Neutrophil (primary cell): ENCODE results near the gene CACNA1I.

Experiments
- H3K27ac ChIP-seq: fragments of 200-600 bp; sonication (generic); 2 replicates; pipeline ENCODE4 v1.5.1; 2016; ENCODE audit warnings: mild to moderate bottlenecking, moderate library complexity
- H3K27me3 ChIP-seq: fragments of 200-600 bp; sonication (generic); 2 replicates; pipeline ENCODE4 v1.6.0; 2016; ENCODE audit warnings: mild to moderate bottlenecking
- H3K36me3 ChIP-seq: fragments of 200-600 bp; sonication (generic); 2 replicates; pipeline ENCODE4 v1.5.1; 2017
- H3K4me1 ChIP-seq, 2 experiments: fragments of 200-600 bp in 1 of 2; sonication (generic) in 1 of 2; 1 replicate in 1 of 2; 2 replicates in 1 of 2; pipeline versions ENCODE4 v1.5.1 to v1.6.1; 2013 to 2016; ENCODE audit warnings: low read depth in 1 of 2, low read length in 1 of 2, mild to moderate bottlenecking in 1 of 2, moderate library complexity in 1 of 2; ENCODE audit not compliant: control insufficient read depth in 1 of 2, insufficient read depth in 1 of 2
- H3K4me3 ChIP-seq, 2 experiments: fragments of 200-600 bp in 1 of 2; sonication (generic) in 1 of 2; 1 replicate in 1 of 2; 2 replicates in 1 of 2; pipeline ENCODE4 v1.5.1; 2013 to 2016; ENCODE audit warnings: low read depth in 1 of 2, low read length in 1 of 2, mild to moderate bottlenecking in 1 of 2, moderate library complexity in 1 of 2
- H3K9me3 ChIP-seq: fragments of 200-600 bp; sonication (generic); 2 replicates; pipeline ENCODE4 v1.5.1; 2016
- TF ChIP-seq, protein P1 (sequence below): fragments of 200-600 bp; sonication (generic); IDR thresholded peaks from 2 replicates; pipeline ENCODE4 v1.5.1; 2016; ENCODE audit warnings: antibody characterized with exemption

Gene CACNA1I

GRCh38 chr22:39524753-39525657, 45.5 kb upstream of the CACNA1I start:
- TF ChIP-seq, protein P1, sequence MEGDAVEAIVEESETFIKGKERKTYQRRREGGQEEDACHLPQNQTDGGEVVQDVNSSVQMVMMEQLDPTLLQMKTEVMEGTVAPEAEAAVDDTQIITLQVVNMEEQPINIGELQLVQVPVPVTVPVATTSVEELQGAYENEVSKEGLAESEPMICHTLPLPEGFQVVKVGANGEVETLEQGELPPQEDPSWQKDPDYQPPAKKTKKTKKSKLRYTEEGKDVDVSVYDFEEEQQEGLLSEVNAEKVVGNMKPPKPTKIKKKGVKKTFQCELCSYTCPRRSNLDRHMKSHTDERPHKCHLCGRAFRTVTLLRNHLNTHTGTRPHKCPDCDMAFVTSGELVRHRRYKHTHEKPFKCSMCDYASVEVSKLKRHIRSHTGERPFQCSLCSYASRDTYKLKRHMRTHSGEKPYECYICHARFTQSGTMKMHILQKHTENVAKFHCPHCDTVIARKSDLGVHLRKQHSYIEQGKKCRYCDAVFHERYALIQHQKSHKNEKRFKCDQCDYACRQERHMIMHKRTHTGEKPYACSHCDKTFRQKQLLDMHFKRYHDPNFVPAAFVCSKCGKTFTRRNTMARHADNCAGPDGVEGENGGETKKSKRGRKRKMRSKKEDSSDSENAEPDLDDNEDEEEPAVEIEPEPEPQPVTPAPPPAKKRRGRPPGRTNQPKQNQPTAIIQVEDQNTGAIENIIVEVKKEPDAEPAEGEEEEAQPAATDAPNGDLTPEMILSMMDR = no peak
- no peaks in the 10 kb centered on the region for H3K27me3 ChIP-seq
- peaks cover 54% of the 10 kb centered on the region for H3K36me3 ChIP-seq
- peak overlapping the region; percentile 94 for H3K27ac ChIP-seq
- no peaks in the 10 kb centered on the region for H3K9me3 ChIP-seq
- H3K4me3 ChIP-seq = no peak overlapping the region
- H3K4me1 ChIP-seq = peaks cover 88% of the 10 kb centered on the region in 2 experiments

DNA sequence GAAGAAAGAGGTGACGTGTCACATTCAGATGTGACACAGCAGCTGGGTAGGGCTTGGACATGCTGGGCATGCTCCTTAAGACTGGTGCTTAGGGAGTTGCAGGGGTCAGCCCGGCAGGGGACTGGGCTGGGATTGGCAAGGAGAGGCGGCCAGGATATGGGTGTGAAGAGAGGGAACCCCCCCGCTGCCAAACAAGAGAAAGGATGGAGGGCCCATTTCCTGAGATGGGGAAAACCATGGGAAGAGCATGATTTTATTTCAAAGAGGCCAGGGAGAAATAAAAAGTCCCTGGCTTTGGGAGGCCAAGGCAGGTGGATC, 44.9 kb upstream of the CACNA1I start:
- peak overlapping the region; percentile 94 for H3K27ac ChIP-seq
- H3K9me3 ChIP-seq = no peaks in the 10 kb centered on the region
- H3K27me3 ChIP-seq = no peaks in the 10 kb centered on the region
- H3K4me3 ChIP-seq = no peak overlapping the region
- H3K36me3 ChIP-seq = peaks cover 60% of the 10 kb centered on the region
- TF ChIP-seq, protein P1 = no peak
- peaks cover 94 to 95% of the 10 kb centered on the region in 2 experiments for H3K4me1 ChIP-seq

- Histone ChIP-seq H3K9me3 (no peaks in the 10 kb centered on the region), H3K36me3 (peaks cover 63% of the 10 kb centered on the region), H3K4me3 (peak overlapping the region; percentile 19 to 51), H3K27me3 (no peaks in the 10 kb centered on the region), H3K27ac (peak overlapping the region; percentile 94), H3K4me1 (peaks cover 96 to 98% of the 10 kb centered on the region in 2 experiments)
- TF ChIP-seq, protein P1 = peak; percentile 30
Measured at GRCh38 chr22:39526736-39527171, 43.8 kb upstream of the CACNA1I start.

- no peaks in the 10 kb centered on the region for H3K9me3 ChIP-seq
- H3K4me3 ChIP-seq = peak overlapping the region; percentile 19 to 51
- TF ChIP-seq, protein P1 = no peak
- H3K4me1 ChIP-seq = peaks cover 95% of the 10 kb centered on the region in 2 experiments
- peak overlapping the region; percentile 94 for H3K27ac ChIP-seq
- H3K36me3 ChIP-seq = peaks cover 55% of the 10 kb centered on the region
- H3K27me3 ChIP-seq = no peaks in the 10 kb centered on the region
Measured at GRCh38 chr22:39527481-39527961, 43.0 kb upstream of the CACNA1I start.

DNA sequence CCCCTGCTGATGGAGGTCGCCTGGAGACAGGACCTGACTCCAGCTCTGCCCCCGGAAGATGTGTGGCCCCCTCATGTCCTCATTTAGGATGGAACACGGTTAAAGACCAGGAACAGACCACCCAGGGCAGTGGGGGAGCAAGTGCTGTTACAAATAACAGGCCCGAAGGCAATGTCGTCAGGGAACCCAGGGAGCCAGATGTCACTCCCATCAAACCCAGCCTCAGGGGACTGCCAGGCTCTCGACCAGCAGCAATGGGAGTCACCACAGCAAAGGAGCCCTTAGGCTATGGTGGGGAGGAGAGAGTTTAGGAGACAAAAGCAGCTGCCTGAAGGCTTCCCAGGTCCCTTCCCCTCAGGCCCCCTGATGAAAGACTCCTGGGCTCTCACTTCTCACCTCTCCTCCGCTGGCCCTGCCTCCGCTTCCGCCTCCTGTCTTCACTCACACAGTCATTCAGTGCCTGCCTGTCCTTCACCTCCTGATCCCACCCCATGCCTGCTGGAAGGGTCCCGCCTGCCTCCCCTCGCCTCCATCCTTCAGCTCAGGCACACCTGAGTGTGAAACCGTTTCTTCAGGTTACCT, 42.4 kb upstream of the CACNA1I start:
- TF ChIP-seq, protein P1 = no peak
- Histone ChIP-seq H3K4me1 (peaks cover 93 to 94% of the 10 kb centered on the region in 2 experiments), H3K9me3 (no peaks in the 10 kb centered on the region), H3K27ac (peak overlapping the region; percentile 94), H3K4me3 (peak overlapping the region in 1 of 2 experiments; percentile 51), H3K36me3 (peaks cover 49% of the 10 kb centered on the region), H3K27me3 (no peaks in the 10 kb centered on the region)
